ENCODE data around the gene PKNOX2. TPM values are rescaled to one million over a fixed set of nuclear protein-coding genes. Genes with fewer than 3 reads are reported as not detected.
A peak's percentile ranks its signal among the peaks of the same experiment; 100 is the strongest.

PKNOX2 gene
- total RNA-seq, 1 donor from 2014 or later: 3.4 TPM

- no peaks in the 10 kb centered on the region for H3K36me3 ChIP-seq
- no peak for TF ChIP-seq POLR2A (IDR thresholded peaks at IDR 0.05)
- no peak for TF ChIP-seq POLR2AphosphoS5 (IDR thresholded peaks at IDR 0.05; ENCODE audit: insufficient read depth in 1 of 2, low read depth in 1 of 2)
- no peak for TF ChIP-seq CTCF (IDR thresholded peaks at IDR 0.05)
- no peaks in the 10 kb centered on the region for H3K27me3 ChIP-seq
- intact Hi-C loops (cut with DNase I): no loop called here
- peaks cover 28% of the 10 kb centered on the region for H3K4me1 ChIP-seq
- DNase-seq (ENCODE audit: extremely low spot score in 2 of 2): no peak
- no peaks in the 10 kb centered on the region for H3K9me3 ChIP-seq
- peak overlapping the region; percentile 31 for H3K27ac ChIP-seq
- H3K4me3 ChIP-seq: no peak overlapping the region
Observed at GRCh38 chr11:125343086-125343717, 178.7 kb downstream of the PKNOX2 start.

GRCh38 chr11:125343718-125344131, 179.2 kb downstream of the PKNOX2 start:
- H3K9me3 ChIP-seq: no peaks in the 10 kb centered on the region
- DNase-seq (ENCODE audit: extremely low spot score in 2 of 2): no peak
- intact Hi-C loops (cut with DNase I): no loop called here
- TF ChIP-seq POLR2AphosphoS5 (IDR thresholded peaks at IDR 0.05; ENCODE audit: insufficient read depth in 1 of 2, low read depth in 1 of 2) (no peak), CTCF (IDR thresholded peaks at IDR 0.05) (no peak), POLR2A (IDR thresholded peaks at IDR 0.05) (no peak)
- peak overlapping the region; percentile 31 for H3K27ac ChIP-seq
- H3K27me3 ChIP-seq: no peaks in the 10 kb centered on the region
- H3K4me1 ChIP-seq: peaks cover 22% of the 10 kb centered on the region
- no peak overlapping the region for H3K4me3 ChIP-seq
- H3K36me3 ChIP-seq: no peaks in the 10 kb centered on the region

GRCh38 chr11:125344846-125345420, 180.4 kb downstream of the PKNOX2 start:
- Histone ChIP-seq H3K4me3 (no peak overlapping the region), H3K4me1 (peaks cover 22% of the 10 kb centered on the region), H3K27me3 (no peaks in the 10 kb centered on the region), H3K9me3 (no peaks in the 10 kb centered on the region), H3K27ac (peak overlapping the region; percentile 60), H3K36me3 (no peaks in the 10 kb centered on the region)
- TF ChIP-seq CTCF (IDR thresholded peaks at IDR 0.05): no peak
- TF ChIP-seq POLR2A (IDR thresholded peaks at IDR 0.05): no peak
- no peak for TF ChIP-seq POLR2AphosphoS5 (IDR thresholded peaks at IDR 0.05; ENCODE audit: insufficient read depth in 1 of 2, low read depth in 1 of 2)
- intact Hi-C loops (cut with DNase I): no loop called here
- no peak for DNase-seq (ENCODE audit: extremely low spot score in 2 of 2)

- DNase-seq (ENCODE audit: extremely low spot score in 2 of 2): peak in 1 of 2 donors; percentile 94
- TF ChIP-seq POLR2AphosphoS5 (IDR thresholded peaks at IDR 0.05; ENCODE audit: insufficient read depth in 1 of 2, low read depth in 1 of 2) (peak; percentile 54 to 70), POLR2A (IDR thresholded peaks at IDR 0.05) (no peak), CTCF (IDR thresholded peaks at IDR 0.05) (peak; percentile 56 to 86 (median 82))
- H3K4me3 ChIP-seq: no peak overlapping the region
- no peaks in the 10 kb centered on the region for H3K36me3 ChIP-seq
- no peaks in the 10 kb centered on the region for H3K9me3 ChIP-seq
- peaks cover 22% of the 10 kb centered on the region for H3K4me1 ChIP-seq
- no peaks in the 10 kb centered on the region for H3K27me3 ChIP-seq
- peak overlapping the region; percentile 60 for H3K27ac ChIP-seq
- intact Hi-C loops (cut with DNase I): no loop called here
Observed at GRCh38 chr11:125345421-125346178, 181.0 kb downstream of the PKNOX2 start.

Data from vagina (tissue), 2 donors.